OCI-LY1 (cell line): ENCODE measurements around the gene PTPRM.

ENCODE experiments used
- CTCF ChIP-seq: fragments of 200-600 bp; sonication (generic), shearing (Covaris generic); IDR thresholded peaks from 2 replicates; pipeline ENCODE4 v1.5.1; 2017; ENCODE audit warnings: mild to moderate bottlenecking, antibody characterized with exemption, low read length, moderate library complexity, mixed read lengths
- EZH2 ChIP-seq: fragments of 200-600 bp; sonication (generic), shearing (Covaris generic); IDR thresholded peaks from 2 replicates; pipeline ENCODE4 v1.8.0; 2017; ENCODE audit warnings: borderline replicate concordance, mixed run types, mild to moderate bottlenecking, antibody characterized with exemption, low read length, moderate library complexity, mixed read lengths

GRCh38 chr18:7603259-7604000 is 36.3 kb downstream of the PTPRM start:
- TF ChIP-seq CTCF, result no peak
- TF ChIP-seq EZH2, result no peak
